Stimulated activated CD4-positive, alpha-beta T cell treated with anti-CD3 and anti-CD28 coated beads, Interleukin-4, amount 100 ng/mL, for 48 hours (primary cell): ENCODE data around the gene DNAJC18.
"Not testable (repeated sequence)": the region's sequence is repeated elsewhere in the genome, so short reads cannot be mapped to it uniquely, and the experiment has no call there.

Source experiments
- DNase-seq, 2 donors: peaks; one replicate each; pipeline ENCODE4 v3.0.0-alpha.2; 2020; ENCODE audit warnings: low read depth in 2 of 2

The DNAJC18 gene

GRCh38 chr5:139388198-139388821 is 51.0 kb downstream of the DNAJC18 start:
- no peak for DNase-seq

- no peak for DNase-seq
These were observed 51.6 kb downstream of the DNAJC18 start for GRCh38 chr5:139387611-139388197.

- DNase-seq, result not testable (repeated sequence)
These were observed 52.4 kb downstream of the DNAJC18 start for GRCh38 chr5:139386956-139387355.

GRCh38 chr5:139386050-139386438 is 53.3 kb downstream of the DNAJC18 start:
- no peak for DNase-seq

- DNase-seq, result no peak
These were observed 54.0 kb downstream of the DNAJC18 start for GRCh38 chr5:139385061-139386049.

- no peak for DNase-seq
These were observed 54.7 kb downstream of the DNAJC18 start for GRCh38 chr5:139384591-139385051.

GRCh38 chr5:139383993-139384590 is 55.2 kb downstream of the DNAJC18 start:
- DNase-seq, result no peak

- no peak for DNase-seq
These were observed 55.9 kb downstream of the DNAJC18 start, which contains the start of gene SLC23A1 for GRCh38 chr5:139383275-139383992. TSS of gene SLC23A1 (minus strand) at chr5:139383297. CDS start at chr5:139383253, 44 bp downstream.

- no peak for DNase-seq
These were observed 56.5 kb downstream of the DNAJC18 start for GRCh38 chr5:139382807-139383206.

- DNase-seq, result no peak
These were observed 57.2 kb downstream of the DNAJC18 start for GRCh38 chr5:139381837-139382761.

- no peak for DNase-seq
These were observed 59.5 kb downstream of the DNAJC18 start for GRCh38 chr5:139379626-139380449.

GRCh38 chr5:139378941-139379361 is 60.4 kb downstream of the DNAJC18 start:
- no peak for DNase-seq

GRCh38 chr5:139378101-139378825 is 61.1 kb downstream of the DNAJC18 start:
- no peak for DNase-seq

GRCh38 chr5:139377226-139377625 is 62.1 kb downstream of the DNAJC18 start:
- DNase-seq, result no peak

GRCh38 chr5:139376364-139376763 is 63.0 kb downstream of the DNAJC18 start:
- no peak for DNase-seq

GRCh38 chr5:139374909-139375308 is 64.4 kb downstream of the DNAJC18 start:
- DNase-seq, result no peak

- no peak for DNase-seq
These were observed 67.6 kb downstream of the DNAJC18 start for GRCh38 chr5:139371482-139372435.
